Subcutaneous abdominal adipose tissue (tissue), 5 donors: ENCODE results near the gene LTBP1.
A peak's percentile ranks its signal among the peaks of the same experiment; 100 is the strongest.
"Not testable (repeated sequence)": the region's sequence is repeated elsewhere in the genome, so short reads cannot be mapped to it uniquely, and the experiment has no call there.

ENCODE experiments used
- H3K27ac ChIP-seq: one replicate; pipeline ENCODE4 v1.7.0; 2013; ENCODE audit warnings: low read depth, mild to moderate bottlenecking, inconsistent platforms, low read length, moderate library complexity
- H3K27me3 ChIP-seq, 5 donors: one replicate each; pipeline ENCODE4 v1.7.0; 2013; ENCODE audit warnings: low read length in 5 of 5, inconsistent platforms in 1 of 5; ENCODE audit not compliant: control insufficient read depth in 5 of 5, insufficient read depth in 4 of 5
- H3K36me3 ChIP-seq, 5 donors: one replicate each; pipeline ENCODE4 v1.7.0; 2013; ENCODE audit warnings: low read length in 5 of 5; ENCODE audit not compliant: control insufficient read depth in 5 of 5, insufficient read depth in 5 of 5
- H3K4me1 ChIP-seq, 5 donors: one replicate each; pipeline ENCODE4 v1.7.0; 2013; ENCODE audit warnings: low read length in 5 of 5, mild to moderate bottlenecking in 3 of 5, moderate library complexity in 1 of 5; ENCODE audit not compliant: control insufficient read depth in 5 of 5, insufficient read depth in 5 of 5
- H3K4me3 ChIP-seq, 5 donors: one replicate each; pipeline ENCODE4 v1.7.0; 2013; ENCODE audit warnings: low read length in 5 of 5, low read depth in 1 of 5
- H3K9ac ChIP-seq, 5 donors: one replicate each; pipeline ENCODE4 v1.7.0; 2013; ENCODE audit warnings: low read length in 5 of 5, mild to moderate bottlenecking in 4 of 5, moderate library complexity in 3 of 5
- H3K9me3 ChIP-seq, 5 donors: one replicate each; pipeline ENCODE4 v1.7.0; 2013; ENCODE audit warnings: low read length in 5 of 5; ENCODE audit not compliant: control insufficient read depth in 5 of 5
- donor health status: healthy.
- donor health status: healthy.
- donor health status: healthy.
- donor health status: healthy.
- donor health status: healthy.

LTBP1 gene

DNA sequence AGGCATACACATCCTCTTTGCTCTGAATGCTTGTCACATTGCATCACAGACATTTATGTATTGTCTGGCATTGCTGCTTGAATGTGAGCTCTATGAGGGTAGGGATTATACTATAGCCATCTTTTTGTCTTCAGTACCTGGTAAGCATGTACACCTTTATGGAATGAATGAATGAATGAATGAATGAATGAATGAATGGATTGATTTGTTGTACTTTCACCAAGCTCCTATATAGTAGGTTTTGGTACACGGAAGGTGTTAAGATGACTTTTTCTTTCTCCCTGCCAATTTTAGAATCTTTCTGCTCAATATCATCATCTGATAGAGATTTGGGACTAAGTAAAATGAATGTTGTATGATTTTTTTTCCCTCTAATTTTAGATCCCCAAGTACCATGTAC is 13.5 kb downstream of the LTBP1 start:
- no peak overlapping the region for H3K4me3 ChIP-seq
- no peaks in the 10 kb centered on the region for H3K27me3 ChIP-seq
- no peaks in the 10 kb centered on the region for H3K4me1 ChIP-seq
- H3K9ac ChIP-seq: no peak overlapping the region
- H3K36me3 ChIP-seq: no peaks in the 10 kb centered on the region
- H3K27ac ChIP-seq: no peak overlapping the region
- H3K9me3 ChIP-seq: no peaks in the 10 kb centered on the region

GRCh38 chr2:32960647-32961403 is 14.1 kb downstream of the LTBP1 start:
- H3K27ac ChIP-seq: no peak overlapping the region
- no peak overlapping the region for H3K9ac ChIP-seq
- no peaks in the 10 kb centered on the region for H3K36me3 ChIP-seq
- no peaks in the 10 kb centered on the region for H3K4me1 ChIP-seq
- no peak overlapping the region for H3K4me3 ChIP-seq
- H3K9me3 ChIP-seq: no peaks in the 10 kb centered on the region
- no peaks in the 10 kb centered on the region for H3K27me3 ChIP-seq

GRCh38 chr2:32962690-32963089 is 15.9 kb downstream of the LTBP1 start:
- Histone ChIP-seq H3K9me3 (no peaks in the 10 kb centered on the region), H3K27me3 (no peaks in the 10 kb centered on the region), H3K9ac (no peak overlapping the region), H3K27ac (no peak overlapping the region), H3K4me3 (no peak overlapping the region), H3K36me3 (no peaks in the 10 kb centered on the region), H3K4me1 (no peaks in the 10 kb centered on the region)

- H3K27me3 ChIP-seq: no peaks in the 10 kb centered on the region
- H3K9me3 ChIP-seq: no peaks in the 10 kb centered on the region
- H3K9ac ChIP-seq: no peak overlapping the region
- no peak overlapping the region for H3K27ac ChIP-seq
- no peaks in the 10 kb centered on the region for H3K4me1 ChIP-seq
- no peak overlapping the region for H3K4me3 ChIP-seq
- no peaks in the 10 kb centered on the region for H3K36me3 ChIP-seq
Measured at GRCh38 chr2:32963941-32964340, 17.2 kb downstream of the LTBP1 start.

DNA sequence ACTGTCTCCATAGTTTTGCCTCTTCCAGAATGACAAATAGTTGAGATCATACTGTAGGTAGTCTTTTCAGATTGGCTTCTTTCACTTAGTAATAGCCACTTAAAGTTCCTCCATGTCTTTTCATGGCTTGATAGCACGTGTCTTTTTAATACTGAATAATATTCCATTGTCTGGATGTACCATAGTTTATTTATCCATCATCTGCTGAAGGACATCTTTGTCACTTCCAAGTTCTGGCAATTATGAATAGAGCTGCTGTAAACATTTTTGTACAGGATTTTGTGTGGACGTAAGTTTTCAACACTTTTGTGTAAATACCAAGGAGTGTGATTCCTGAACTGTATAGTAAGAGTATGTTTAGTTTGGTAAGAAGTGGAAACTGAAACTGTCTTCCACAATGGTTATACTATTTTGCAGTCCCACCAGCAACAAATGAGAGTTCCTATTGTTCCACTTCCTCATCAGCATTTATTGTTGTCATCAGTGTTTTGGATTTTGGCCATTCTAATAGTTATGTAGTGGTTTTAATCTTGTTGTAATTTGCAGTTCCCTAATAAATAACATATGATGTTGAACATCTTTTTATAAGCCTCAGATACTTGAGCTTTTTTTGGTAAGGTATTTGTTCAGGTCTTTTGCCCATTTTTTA is 18.9 kb downstream of the LTBP1 start:
- Histone ChIP-seq H3K27me3 (no peaks in the 10 kb centered on the region), H3K9ac (no peak overlapping the region), H3K4me1 (no peaks in the 10 kb centered on the region), H3K36me3 (no peaks in the 10 kb centered on the region), H3K4me3 (peak overlapping the region in 1 of 5 donors; percentile 29), H3K9me3 (no peaks in the 10 kb centered on the region), H3K27ac (peak overlapping the region; percentile 46)

DNA sequence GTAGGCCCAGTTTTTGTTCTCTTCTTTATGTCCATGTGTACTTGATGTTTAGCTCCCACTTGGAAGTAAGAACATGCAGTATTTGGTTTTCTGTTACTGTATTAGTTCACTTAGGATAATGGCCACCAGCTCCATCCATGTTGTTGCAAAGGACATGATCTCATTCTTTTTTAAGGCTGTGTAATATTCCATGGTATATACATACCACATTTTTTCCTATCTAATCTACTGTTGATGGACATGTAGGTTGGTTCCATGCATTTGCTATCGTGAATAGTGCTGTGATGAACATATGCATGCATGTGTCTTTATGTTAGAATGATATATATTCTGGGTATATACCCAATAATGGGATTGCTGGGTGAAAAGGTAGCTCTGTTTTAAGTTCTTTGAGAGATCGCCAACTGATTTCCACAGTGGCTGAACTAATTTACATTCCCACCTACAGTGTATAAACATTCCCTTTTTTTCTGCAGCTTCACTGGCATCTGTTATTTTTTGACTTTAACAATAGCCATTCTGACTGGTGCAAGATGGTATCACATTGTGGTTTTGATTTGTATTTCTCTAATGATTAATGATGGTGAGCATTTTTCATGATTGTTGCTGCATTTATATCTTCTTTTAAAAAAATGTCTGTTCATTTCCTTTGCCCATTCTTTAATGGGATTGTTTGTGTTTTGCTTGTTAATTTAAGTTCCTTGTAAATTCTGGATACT is 22.9 kb downstream of the LTBP1 start:
- Histone ChIP-seq H3K27ac (no peak overlapping the region), H3K9me3 (peaks cover 0 to under 1% (median 0%) of the 10 kb centered on the region in 5 donors), H3K36me3 (no peaks in the 10 kb centered on the region), H3K4me1 (no peaks in the 10 kb centered on the region), H3K4me3 (no peak overlapping the region), H3K9ac (no peak overlapping the region), H3K27me3 (no peaks in the 10 kb centered on the region)

GRCh38 chr2:32973772-32974171 is 27.0 kb downstream of the LTBP1 start:
- H3K9me3 ChIP-seq, H3K36me3 ChIP-seq, H3K27me3 ChIP-seq, H3K27ac ChIP-seq, H3K9ac ChIP-seq, H3K4me3 ChIP-seq: not testable (repeated sequence)
- H3K4me1 ChIP-seq: peaks cover 0 to 13% (median 6%) of the 10 kb centered on the region in 5 donors

- H3K4me3 ChIP-seq: no peak overlapping the region
- H3K27ac ChIP-seq: no peak overlapping the region
- no peaks in the 10 kb centered on the region for H3K36me3 ChIP-seq
- peaks cover 0 to 5% (median 0%) of the 10 kb centered on the region in 5 donors for H3K9me3 ChIP-seq
- H3K4me1 ChIP-seq: peaks cover 0 to 13% (median 6%) of the 10 kb centered on the region in 5 donors
- H3K27me3 ChIP-seq: no peaks in the 10 kb centered on the region
- no peak overlapping the region for H3K9ac ChIP-seq
Measured at GRCh38 chr2:32976409-32977063, 29.8 kb downstream of the LTBP1 start.

DNA sequence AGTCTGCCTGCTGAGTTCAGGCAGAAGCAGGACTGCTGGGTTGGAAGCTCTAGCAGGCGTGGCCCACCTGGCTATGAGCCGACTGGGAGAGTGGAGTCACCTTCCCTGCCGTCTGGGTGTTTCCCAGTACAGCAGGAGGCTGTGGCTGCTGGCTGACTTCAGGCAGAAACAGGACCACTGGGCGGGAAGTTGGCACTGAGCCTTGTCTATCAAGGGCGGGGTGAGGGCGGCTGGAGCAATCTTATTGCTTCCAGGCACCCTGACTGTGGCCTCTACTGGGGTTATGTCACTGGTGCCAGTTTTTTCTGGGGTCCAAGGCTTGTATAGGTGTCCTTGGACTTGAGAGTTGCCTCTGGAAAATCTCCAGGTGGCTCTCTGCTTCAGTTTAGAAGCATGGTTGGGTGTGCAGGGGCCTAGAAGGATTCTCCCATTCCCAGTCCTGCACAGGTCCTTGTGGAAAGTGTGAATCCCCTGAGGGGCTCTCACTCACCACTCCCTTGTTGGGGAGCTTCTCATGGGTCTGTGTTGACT is 30.5 kb downstream of the LTBP1 start:
- no peaks in the 10 kb centered on the region for H3K36me3 ChIP-seq
- H3K4me3 ChIP-seq: peak overlapping the region in 1 of 5 donors; percentile 24
- H3K9ac ChIP-seq: no peak overlapping the region

More for the DNA sequence above, 30.5 kb downstream of the LTBP1 start:
- Histone ChIP-seq H3K27ac (no peak overlapping the region), H3K27me3 (no peaks in the 10 kb centered on the region), H3K4me1 (peaks cover 0 to 13% (median 6%) of the 10 kb centered on the region in 5 donors), H3K9me3 (peaks cover 0 to 5% (median 0%) of the 10 kb centered on the region in 5 donors)
